CD4-positive, alpha-beta T cell treated with Interleukin-6 for 4 hours (primary cell): Measurements from ENCODE around the gene SLC22A31.
A peak's percentile ranks its signal among the peaks of the same experiment; 100 is the strongest.
"Not testable (repeated sequence)": the region's sequence is repeated elsewhere in the genome, so short reads cannot be mapped to it uniquely, and the experiment has no call there.

Experiments used
- DNase-seq: peaks from one replicate; pipeline ENCODE4 v3.0.0-alpha.2; 2020; ENCODE audit warnings: mixed read lengths

SLC22A31 gene

DNA sequence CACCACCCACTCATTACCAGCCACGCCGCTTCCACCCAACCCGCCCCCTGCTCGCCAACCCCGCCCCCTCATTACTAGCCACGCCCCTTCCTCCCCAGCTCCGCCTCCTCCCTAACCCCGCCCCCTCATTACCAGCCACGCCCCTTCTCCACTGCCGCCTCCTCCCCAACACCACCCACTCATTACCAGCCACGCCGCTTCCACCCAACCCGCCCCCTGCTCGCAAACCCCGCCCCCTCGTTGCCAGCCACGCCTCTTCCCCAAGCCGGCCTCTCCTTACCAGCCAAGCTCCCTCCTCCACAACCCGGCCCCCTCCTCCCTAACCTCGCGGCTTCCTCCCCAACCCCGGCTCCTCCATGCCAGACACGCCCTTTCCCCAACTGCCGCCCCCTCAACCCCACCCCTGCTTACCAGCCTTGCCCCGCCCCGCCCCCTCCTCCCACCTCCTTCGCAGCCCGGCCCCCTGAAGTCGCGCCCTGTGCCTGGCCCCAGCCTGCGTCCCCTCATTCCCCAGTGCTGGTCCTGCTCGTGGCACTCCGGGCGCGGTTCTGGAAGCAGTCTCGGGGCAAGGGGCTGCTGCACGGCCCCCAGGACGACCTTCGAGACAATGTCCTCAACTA lies 7.3 kb downstream of the SLC22A31 start:
- DNase-seq, result peak; percentile 59

DNA sequence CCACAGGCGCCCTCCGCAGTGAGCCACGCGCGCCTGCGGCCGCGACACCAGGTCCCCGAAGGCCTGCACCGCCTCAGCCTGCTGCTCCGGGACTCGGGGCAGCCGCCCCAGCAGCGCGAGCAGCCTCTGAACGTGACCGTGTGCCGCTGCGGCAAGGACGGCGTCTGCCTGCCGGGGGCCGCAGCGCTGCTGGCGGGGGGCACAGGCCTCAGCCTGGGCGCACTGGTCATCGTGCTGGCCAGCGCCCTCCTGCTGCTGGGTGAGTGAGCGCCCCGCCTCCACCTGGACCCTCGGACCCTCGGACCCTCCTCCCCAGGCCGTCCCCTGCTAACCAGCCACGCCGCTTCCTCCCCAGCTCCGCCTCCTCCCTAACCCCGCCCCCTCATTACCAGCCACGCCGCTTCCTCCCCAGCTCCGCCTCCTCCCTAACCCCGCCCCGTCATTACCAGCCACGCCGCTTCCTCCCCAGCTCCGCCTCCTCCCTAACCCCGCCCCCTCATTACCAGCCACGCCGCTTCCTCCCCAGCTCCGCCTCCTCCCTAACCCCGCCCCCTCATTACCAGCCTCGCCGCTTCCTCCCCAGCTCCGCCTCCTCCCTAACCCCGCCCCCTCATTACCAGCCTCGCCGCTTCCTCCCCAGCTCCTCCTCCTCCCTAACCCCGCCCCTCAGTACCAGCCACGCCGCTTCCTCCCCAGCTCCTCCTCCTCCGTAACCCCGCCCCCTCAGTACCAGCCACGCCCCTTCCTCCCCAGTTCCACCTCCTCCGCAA lies 8.0 kb downstream of the SLC22A31 start:
- DNase-seq, result peak; percentile 83

DNA sequence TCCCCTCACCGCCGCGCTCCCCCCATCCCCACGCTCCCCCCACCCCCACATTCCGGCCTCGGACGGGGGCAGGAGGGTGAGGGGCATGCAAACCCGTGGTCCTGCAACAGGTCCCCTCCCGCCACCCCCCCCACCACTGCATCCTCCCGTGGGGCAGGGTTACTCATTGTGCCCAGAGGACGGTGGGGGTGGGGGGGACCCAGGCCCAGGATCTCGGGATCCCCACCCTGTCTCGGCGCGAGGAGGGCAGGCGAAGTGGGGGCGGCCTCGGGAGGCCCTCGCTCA lies 8.5 kb downstream of the SLC22A31 start:
- no peak for DNase-seq

DNA sequence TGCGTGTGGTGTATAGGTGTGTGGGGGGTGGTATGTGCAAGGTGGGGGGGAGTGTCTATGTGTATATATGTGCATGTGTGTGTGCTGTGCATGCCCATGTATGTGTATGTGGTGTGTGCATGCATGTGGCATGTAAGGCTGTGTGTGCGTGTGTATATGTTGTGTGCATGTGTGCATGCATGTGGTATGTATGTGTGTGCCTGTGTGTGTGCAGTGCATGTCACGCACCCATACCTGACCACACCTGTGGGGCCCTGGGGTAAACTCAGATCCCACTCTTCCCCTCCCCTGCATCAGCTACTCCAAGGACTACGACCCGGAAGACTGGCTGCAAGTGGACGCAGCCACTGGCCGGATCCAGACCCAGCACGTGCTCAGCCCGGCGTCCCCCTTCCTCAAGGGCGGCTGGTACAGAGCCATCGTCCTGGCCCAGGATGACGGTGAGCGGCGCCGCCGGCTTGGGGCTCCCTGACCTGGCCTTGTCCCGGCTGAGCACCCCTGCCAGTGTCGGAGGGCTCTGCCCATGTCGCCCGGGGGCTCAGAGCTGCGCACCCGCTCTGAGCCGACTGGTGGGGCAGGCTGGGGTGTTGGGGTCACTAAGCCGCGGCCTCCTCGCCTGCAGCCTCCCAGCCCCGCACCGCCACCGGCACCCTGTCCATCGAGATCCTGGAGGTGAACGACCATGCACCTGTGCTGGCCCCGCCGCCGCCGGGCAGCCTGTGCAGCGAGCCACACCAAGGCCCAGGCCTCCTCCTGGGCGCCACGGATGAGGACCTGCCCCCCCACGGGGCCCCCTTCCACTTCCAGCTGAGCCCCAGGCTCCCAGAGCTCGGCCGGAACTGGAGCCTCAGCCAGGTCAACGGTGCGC lies 9.1 kb downstream of the SLC22A31 start:
- no peak for DNase-seq

DNA sequence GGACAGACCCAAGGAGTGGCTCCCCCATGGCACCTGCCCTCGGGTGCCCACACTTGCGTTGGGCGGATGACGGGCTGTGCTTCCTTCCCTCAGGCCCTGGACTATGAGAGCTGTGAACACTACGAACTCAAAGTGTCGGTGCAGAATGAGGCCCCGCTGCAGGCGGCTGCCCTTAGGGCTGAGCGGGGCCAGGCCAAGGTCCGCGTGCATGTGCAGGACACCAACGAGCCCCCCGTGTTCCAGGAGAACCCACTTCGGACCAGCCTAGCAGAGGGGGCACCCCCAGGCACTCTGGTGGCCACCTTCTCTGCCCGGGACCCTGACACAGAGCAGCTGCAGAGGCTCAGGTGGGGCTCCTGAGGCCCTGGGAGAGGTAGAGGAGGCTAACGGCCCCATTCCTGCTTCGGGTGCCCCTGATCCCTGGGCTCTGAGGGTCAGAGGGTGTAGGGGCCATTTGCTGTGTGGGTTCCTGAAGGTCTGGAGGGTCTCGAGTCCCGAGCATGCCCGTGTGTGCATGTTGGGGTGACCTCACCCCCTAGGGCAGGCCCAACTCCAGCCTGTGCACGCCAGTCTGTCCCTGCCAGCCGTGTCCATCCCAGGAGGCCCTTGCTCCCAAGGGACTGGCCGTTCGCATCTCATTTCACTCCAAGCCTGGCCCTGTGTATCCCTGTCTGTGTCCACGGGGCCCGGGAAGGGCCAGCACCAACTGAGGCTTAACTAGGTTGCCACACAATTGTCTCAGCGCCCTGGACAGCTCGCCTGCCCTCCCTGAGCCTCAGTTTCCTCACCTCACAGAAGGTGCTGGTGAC lies 10.0 kb downstream of the SLC22A31 start:
- no peak for DNase-seq

DNA sequence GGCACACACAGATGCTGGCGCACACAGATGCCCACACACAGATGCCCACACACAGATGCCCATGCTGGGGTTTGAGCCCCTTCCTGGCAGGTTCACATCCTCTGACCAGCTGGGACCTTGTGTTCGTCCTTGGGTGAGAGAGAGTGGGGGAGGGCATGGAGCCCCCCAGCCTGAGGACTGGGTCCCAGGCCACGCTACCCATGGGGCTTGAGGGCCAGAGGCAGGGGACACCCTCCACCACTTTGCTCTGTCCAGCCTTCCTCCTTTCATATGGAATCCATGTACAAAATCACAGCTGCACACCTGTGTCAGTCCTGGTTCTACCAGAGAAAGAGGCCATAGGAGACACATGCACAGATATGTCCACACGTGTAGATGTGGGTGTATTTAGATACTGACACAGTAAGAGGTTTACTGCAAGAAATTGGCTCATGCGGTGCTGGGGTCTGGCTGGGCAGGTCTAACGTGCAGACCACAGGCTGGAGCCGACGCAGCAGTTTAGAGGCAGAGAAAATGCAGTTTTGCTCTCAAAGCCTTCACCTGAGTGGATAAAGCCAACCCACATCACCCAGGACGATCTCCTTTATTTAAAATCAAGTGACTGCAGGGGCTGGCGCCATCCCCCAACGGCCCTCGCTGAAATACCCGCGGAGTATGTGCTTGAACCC lies 10.8 kb downstream of the SLC22A31 start:
- DNase-seq, result no peak

DNA sequence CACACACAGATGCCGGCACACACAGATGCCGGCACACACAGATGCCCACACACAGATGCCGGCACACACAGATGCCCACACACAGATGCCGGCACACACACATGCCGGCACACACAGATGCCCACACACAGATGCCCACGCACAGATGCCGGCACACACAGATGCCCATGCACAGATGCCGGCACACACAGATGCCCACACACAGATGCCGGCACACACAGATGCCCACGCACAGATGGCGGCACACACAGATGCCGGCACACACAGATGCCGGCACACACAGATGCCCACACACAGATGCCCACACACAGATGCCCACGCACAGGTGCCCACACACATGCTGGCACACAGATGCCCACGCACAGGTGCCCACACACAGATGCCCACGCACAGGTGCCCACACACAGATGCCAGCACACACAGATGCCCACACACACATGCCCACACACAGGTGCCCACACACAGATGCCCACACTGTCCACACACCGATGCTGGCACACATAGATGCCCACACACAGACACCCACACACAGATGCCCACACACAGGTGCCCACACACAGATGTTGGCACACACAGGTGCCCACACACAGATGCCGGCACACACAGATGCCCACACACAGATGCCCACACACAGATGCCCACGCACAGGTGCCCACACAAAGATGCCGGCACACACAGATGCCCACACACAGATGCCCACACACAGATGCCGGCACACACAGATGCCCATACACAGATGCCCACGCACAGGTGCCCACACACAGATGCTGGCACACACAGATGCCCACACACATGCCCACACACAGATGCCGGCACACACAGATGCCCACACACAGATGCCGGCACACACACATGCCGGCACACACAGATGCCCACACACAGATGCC lies 11.6 kb downstream of the SLC22A31 start:
- not testable (repeated sequence) for DNase-seq

DNA sequence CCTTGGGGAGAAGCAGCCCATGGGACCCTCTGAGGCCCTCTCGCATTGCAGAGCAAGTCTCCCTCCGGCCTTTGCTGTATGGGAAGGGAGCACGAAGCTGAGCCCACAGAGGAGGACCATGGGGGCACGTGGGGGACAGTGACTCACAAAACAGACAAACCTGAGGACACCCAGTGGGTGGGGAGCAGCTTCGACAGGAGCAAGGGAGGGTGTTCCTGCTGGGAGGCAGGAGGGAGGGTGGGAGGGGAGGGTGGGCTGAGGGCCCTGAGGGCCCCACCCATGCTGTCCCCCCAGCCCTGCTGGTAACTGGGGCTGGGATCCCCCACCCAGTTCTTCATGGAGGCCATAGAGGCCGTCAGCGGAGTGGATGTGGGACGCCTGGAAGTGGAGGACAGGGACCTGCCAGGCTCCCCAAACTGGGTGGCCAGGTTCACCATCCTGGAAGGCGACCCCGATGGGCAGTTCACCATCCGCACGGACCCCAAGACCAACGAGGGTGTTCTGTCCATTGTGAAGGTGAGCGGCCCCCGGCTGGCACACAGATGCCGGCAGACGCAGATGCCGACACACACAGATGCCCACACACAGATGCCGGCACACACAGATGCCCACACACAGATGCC lies 12.5 kb downstream of the SLC22A31 start:
- no peak for DNase-seq

DNA sequence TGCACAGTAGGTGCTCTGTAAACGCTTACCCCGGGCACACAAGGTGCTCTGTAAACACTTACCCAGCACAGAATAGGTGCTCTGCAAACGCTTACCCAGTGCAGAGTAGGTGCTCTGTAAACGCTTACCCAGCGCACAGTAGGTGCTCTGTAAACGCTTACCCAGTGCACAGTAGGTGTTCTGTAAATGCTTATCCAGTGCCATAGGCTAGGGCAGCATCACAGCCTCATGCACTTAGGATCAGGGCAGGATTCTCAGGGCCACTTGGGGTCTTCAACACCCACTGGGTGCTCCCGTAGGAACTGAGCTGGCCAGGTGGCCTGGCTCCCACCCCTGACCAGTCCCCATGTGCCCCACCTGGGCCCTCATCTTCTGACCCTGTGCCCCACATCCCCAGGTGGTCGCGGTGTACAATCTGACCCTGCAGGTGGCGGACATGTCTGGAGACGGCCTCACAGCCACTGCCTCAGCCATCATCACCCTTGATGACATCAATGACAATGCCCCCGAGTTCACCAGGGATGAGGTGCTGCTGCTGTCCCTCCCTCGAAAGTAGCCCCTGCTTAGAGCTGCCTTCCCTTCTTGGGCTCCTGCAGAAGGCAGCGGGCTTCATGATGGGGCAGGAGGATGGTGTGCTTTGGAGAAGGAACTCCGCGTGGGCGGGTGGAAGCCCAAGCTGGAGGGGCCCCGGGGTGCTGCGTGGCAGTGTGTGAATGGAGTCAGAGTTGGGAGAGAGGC lies 13.1 kb downstream of the SLC22A31 start:
- no peak for DNase-seq

DNA sequence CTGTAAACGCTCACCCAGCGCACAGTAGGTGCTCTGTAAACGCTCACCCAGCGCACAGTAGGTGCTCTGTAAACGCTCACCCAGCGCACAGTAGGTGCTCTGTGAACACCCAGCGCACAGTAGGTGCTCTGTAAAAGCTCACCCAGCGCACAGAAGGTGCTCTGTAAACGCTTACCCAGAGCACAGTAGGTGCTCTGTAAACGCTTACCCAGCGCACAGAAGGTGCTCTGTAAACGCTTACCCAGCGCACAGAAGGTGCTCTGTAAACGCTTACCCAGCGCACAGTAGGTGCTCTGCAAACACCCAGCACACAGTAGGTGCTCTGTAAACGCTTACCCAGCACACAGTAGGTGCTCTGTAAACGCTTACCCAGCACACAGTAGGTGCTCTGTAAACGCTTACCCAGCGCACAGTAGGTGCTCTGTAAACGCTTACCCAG lies 13.7 kb downstream of the SLC22A31 start:
- not testable (repeated sequence) for DNase-seq

DNA sequence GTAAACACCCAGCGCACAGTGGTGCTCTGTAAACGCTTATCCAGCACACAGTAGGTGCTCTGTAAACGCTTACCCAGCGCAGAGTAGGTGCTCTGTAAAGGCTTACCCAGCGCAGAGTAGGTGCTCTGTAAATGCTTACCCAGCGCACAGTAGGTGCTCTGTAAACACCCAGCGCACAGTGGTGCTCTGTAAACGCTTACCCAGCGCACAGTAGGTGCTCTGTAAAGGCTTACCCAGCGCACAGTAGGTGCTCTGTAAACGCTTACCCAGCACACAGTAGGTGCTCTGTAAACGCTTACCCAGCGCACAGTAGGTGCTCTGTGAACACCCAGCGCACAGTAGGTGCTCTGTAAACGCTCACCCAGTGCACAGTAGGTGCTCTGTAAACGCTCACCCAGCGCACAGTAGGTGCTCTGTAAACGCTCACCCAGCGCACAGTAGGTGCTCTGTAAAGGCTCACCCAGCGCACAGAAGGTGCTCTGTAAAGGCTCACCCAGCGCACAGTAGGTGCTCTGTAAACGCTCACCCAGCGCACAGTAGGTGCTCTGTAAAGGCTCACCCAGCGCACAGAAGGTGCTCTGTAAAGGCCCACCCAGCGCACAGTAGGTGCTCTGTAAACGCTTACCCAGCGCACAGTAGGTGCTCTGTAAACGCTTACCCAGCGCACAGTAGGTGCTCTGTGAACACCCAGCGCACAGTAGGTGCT lies 14.3 kb downstream of the SLC22A31 start:
- DNase-seq, result not testable (repeated sequence)

DNA sequence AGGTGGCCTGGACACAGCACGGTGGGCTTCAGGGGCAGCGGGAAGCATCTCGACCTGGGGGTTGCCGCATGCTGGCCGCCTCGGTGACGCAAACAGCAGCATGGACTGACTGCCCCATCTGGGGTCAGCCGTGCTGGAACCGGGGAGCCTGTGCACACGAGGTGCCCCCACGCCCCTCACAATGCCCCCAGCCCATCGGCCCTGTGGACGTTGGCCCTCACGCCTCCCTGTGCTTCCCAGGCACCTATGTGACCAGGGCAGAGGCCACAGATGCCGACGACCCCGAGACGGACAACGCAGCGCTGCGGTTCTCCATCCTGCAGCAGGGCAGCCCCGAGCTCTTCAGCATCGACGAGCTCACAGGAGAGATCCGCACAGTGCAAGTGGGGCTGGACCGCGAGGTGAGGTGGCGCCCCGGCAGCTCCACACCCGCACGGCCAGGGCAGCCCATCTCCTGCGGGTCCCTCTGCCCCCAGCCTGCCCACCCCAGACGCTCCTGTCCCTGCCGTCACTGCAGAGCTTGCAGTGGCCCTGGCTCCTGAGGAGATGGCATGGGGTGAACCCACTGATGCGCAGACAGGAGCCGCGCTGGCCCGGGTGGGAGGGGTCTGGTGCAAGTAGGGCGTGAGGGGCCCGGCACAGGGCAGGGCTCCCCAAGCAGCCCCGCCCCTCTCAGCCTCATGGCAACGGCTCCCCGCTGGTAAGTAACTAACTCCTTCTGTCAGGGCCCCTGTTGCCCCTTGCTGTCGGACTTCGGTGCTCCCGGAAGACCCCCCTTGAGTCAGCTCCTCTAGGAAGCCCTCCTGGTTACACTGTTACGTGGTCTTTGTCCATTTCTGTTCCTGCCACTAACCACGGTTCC lies 15.2 kb downstream of the SLC22A31 start:
- no peak for DNase-seq

DNA sequence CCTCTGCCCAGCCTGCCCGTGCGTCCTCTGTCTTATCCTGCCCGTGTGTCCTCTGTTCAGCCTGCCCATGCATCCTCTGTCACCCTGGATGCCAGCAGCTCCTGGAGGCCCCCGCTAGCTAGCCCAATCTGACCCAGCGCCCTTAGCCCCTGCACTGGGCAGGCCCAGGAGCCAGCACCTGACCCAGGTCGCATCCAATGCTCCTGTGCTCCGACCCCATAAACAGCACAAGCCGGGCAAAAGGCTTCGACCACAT lies 15.7 kb downstream of the SLC22A31 start:
- no peak for DNase-seq

DNA sequence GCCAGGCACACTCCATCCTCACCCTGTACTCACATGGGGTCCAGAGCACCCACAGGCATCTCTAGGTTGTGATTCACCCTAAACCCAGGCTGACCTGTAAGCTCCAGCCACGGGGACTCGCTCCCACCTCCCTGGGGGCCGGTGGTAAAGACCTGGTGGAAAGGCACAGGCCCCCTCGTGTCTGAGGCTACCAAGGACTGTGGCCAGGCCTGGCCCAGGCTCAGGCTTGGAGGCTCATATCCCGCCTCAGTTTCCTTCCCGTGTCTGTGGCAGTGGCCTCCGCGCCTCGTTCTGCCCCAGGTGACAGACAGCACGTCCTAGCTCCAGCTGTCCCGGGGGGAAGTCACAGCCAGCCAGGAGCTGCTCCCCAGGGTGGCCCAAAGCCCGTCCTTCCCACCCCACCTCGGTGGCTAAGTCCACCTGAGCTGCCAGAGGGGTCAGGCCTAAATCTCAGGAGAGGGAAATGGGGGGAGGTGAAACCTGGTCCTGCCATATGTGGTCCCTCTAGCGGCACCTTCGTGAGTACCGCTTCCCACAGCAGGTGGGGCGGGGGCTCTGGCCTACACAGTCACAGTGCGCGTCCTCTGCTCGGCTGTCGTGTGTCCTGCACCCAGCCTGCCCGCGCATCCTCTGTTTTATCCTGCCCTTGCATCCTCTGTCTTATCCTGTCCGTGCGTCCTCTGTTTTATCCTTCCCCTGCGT lies 16.2 kb downstream of the SLC22A31 start:
- DNase-seq, result no peak

DNA sequence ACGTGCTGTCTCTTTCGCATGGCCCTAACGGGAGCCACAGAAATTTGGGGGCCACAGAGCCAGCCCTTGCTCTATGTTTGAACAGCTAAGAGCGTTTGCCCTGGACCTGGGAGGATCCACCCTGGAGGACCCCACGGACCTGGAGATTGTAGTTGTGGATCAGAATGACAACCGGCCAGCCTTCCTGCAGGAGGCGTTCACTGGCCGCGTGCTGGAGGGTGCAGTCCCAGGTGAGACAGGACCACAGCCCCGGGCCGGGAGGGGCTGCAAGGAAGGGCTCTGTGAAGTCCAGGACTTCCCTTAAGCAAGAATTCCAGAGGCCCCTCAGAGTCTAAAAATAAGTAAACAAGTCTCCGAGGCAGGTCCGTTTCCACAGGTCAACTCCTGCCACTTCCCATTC lies 16.9 kb downstream of the SLC22A31 start:
- no peak for DNase-seq

DNA sequence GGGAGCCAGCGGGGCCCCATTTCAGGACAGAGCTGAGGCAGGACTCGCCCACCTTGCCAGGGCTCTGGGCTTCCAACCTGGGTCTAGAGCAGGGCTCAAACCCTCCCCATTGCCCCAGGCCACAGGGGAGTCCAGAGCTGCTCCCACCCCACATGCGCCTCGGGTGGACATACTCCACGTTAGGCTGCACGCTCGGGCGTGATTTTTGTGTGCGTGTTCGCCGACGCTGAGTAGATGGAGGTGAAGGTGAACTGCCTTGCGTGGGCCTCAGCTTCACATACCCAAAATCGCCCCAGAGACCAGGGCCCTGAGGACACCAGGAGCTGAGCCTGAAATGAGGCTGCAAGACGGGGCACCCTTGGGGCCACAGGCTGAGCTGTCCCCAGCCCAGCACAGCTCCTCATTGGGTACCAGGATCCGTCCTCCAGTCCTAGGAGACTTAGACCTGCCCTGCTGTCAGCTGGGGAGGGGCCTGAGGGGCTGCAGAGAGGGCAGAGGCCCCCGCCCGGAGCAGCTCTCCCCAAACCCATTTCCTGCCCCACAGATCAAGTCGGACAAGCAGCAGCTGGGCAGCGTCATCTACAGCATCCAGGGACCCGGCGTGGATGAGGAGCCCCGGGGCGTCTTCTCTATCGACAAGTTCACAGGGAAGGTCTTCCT lies 20.6 kb downstream of the SLC22A31 start:
- DNase-seq, result no peak

DNA sequence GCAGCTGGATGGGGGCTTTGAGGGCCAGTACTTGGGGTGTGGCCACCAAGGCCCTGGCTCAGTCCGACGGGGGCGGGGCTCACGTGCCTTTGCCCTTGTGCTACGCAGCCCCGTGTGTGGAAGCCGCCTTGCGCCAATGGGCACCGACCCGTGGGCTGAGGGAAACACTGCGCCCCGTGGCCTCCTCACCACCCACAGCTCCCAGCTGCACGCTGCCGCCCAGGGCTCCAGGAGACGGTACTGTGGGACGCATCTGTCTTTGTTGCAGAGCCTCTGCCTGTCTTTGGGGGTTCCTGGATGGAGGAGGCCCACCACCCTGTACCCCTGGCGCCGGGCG lies 21.2 kb downstream of the SLC22A31 start:
- DNase-seq, result no peak
